IPS-11a (cell line): ENCODE measurements around the gene FIG4.

ENCODE experiments used
- H3K4me3 ChIP-seq: one replicate; pipeline ENCODE4 v1.5.1; 2013; ENCODE audit warnings: low read depth, low read length, control low read depth

Gene FIG4

DNA sequence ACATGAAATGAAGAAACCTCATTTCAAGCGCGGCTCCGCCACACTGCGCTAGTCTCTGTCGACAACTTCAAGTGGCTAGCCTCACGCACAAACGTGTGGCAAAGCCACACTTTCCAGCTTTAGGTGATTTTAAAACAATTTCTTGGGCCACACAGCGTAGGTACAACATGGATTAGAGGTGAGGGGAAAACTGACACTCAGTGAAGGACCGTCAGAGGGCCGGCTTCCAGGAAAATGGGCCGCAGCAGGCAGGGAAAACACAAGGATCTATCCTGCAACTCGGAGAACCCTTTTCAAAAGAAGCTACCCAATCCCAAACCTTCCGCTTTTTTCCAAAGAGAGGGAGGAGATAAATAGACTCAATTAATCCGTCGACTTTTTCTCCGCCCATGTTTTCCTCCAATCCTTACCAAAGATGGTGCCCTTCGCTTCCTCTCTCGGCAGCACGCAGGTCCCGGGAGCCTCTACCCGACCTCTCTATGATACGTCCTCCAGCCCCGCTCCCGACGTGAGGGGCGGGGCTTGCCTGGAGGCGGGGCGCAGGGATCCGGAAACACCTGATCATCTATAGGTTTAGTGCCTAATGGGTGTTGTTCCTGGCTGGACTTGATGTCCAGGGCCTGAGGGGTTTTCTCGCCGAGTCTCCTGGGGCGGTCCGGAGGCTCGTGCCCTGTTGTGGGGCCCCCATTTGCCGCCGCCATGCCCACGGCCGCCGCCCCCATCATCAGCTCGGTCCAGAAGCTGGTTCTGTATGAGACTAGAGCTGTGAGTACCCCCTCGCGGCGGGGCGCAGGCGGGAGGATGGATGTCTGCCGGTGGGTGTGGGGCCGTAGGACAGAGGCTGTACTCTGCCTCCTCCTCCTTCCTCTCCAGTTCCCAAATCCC, at the start of gene FIG4, which contains the start of gene AK9:
Gene FIG4, plus strand, starts transcription at position 560 of the 885 bp plus-strand sequence. Its CDS starts 140 bp downstream, at position 700.
Gene AK9, minus strand, starts transcription at position 466 of the 885 bp plus-strand sequence. CDS start 15,457 bp downstream, outside the sequence.
- H3K4me3 ChIP-seq, result peak within 1 kb of the TSS; percentile 82

DNA sequence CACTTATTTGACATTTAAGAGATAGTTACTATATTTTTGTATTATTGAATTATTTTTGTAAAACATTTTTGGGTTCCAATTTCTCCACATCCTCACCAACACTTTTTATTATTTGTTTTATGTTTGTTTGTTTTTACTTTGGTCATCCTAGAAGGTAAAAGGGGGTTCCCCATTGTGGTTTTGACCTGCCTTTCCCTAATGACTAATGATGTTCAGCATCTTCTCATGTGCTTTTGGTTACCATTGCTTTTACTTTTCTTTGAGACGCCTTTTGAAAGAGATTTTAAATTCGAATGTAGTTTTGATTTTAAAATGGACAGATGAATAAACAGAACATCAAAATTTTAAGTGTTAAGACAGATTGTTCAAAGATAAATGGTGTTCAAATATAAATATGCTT, 47.0 kb upstream of the FIG4 start:
- H3K4me3 ChIP-seq, result no peak overlapping the region

DNA sequence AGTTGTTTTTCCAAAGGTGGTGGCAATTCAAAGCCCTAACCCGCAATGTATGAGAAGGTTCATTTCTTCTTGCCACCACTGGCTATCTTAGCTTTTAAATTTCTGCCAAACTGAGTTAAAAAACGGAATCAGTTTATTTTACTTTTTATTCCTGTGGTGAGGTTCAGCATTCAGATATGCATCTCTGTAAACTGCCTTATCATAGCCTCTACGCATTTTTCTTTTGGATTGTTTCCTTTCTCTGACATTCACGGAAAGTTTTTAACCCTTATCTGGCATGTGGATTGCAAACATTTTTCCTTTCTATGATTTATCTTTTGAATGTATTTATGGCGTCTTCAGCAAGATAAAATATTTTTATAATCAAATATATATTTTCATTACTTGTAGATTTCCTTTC, 37.8 kb upstream of the FIG4 start:
- no peak overlapping the region for H3K4me3 ChIP-seq

DNA sequence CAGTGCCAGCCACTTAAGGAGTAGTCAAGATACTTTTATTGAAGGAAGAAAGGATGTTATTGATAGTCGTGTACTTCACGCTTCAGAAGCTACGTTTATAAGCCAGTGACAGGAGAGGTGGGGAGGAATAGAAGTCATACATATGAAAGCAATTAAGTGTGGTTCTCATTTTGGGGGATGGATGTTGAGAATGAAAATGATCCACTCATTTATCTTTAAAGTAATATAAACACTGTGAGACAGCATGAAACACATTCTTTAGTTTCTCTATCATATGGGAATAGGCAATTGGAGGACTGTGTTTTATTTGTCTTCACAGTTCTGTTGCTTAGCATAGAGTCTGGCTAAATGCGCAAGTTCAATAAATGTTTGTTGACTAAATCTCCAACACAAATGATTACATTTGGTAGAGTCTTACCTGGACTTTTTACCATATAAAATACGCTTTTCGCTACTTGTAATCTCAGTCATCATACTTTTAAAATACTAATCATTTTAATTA, 35.3 kb upstream of the FIG4 start:
- no peak overlapping the region for H3K4me3 ChIP-seq

DNA sequence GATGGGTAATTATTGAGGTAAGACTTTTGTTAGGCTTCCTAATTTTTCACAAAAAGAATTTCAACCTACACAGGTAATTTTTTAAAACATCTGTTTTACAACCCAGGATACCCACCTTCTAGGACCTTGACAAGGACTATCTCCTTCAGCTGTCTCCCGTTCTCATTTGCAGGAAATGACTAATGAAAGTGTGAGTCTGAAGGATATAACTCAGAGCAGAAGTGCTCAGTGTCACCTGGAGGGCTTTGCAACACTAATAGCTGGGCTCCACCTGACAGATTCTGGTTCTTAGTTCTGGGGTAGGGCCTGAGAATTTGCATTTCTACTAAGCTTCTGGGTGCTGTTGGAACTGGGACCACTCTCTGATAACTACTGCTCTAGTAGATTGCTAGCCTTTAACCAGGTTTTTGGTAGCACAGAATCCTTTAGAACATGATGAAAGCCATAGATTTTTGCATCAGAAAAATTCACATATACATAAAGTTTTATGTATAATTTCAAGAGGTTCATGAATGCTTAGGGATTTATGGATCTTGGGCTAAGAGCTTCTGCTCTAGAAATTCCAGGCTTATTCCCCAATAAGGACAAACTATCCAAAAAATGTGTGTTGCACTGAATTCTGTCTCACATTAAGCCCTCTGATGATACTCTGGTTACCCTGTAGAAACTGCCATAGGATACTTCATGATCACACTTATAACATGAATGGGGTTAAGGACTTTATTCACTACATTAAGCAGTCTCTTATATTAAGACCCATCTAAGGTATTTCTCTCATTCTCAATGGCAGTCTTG, 30.4 kb upstream of the FIG4 start:
- H3K4me3 ChIP-seq, result no peak overlapping the region

DNA sequence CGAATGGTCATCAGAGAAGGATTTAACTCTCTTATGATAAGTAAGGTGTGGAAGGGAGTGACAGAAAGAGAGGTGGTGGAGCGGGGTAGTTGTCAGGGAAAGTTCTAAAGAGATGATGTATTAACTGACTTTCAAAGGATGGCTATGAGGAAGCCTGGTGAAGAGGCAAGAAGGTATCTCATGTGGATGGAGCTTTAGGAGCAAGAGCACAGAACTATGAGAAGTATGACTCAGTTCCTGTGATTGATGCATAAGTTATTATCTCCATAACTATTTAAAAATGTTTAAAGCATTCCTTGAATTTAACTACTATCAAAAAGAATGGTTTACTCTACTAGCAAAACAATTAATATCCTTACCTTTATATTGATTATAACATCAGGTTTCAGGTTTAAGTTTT, 28.9 kb upstream of the FIG4 start:
- H3K4me3 ChIP-seq, result no peak overlapping the region

DNA sequence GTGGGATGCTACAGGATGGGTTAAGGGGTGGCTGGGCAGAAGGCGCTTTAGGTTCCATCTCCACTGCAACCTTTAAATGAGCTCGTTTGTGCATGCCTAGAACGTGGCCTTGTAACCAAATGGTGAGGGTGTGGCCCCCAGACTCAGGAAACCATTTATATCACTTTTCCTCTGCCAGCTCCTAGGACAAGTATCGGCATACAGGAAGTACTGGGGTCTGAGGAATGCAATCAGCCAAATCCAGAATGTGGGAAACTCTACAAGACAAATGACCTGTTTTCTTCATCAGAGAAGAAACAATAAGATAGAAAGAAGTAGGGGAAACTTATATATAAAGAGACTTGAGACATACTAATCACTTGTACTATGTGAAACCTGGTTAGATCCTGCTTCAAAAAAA, 21.3 kb upstream of the FIG4 start:
- H3K4me3 ChIP-seq, result no peak overlapping the region

DNA sequence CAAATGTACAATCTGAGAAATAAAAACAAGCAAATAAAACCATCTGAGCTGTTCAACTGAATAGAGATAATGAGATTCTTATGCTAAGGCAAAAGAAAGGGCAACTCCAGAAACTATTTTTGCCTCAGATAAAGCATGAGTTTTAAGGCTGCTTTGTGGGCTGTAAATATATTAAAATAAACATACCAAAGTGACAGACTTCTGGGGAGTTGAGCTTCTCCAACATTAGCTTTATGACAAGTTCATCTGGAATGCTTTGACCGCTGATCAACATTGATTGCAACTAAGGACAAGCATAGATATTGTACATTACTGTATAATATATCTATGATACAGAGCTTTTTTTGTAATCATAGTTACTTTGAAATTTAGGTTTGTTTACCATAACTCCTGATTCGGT, 19.4 kb upstream of the FIG4 start:
- no peak overlapping the region for H3K4me3 ChIP-seq

DNA sequence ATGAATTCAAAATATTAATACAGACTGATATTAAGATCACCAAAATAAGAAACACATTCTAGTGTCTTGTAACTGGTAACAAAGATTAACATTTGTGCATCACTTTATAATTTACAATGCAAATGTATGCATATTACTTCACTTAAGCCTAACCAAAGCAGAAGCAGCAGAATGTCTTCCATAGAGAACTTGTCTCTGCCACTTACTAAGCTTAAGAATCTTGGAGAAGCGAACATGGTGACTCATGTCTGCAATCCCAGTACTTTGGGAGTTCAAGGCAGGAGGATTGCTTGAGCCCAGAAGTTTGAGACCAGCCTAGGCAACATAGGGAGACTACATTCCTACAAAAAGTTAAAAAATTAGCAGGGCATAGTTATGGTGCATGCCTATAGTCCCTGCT, 18.9 kb upstream of the FIG4 start:
- no peak overlapping the region for H3K4me3 ChIP-seq

DNA sequence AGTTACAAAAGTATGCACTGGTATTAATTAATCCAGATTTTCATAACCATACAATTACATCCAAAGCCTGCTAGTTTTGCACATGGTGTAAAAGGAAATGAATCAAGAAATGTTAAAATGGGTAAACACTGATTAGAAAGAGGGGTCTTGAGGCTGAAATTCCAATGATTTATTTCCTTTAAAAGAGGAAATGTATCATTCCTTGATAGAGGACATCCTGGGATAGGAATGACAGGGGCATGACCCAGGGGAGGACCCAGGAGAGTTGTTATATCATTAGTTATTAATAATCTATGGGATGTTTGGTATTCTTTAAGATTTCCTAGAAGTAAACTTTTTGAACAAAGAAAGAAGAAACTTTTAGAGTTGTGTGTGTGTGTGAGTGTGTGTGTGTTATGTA, 18.3 kb upstream of the FIG4 start:
- no peak overlapping the region for H3K4me3 ChIP-seq

DNA sequence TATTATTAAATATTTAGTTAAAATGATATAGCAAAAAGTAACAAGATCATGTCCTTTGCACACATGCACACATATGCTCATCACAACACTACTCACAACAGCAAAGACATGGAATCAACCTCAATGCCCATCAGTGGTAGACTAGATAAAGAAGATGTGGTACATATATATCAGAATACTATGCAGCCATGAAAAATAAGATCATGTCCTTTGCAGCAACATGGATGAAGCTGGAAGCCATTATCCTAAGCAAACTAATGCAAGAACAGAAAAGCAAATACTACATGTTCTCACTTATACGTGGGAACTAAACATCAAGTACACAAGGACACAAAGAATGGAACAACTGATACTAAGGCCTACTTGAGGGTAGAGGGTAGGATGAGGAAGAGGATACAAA, 14.4 kb upstream of the FIG4 start:
- no peak overlapping the region for H3K4me3 ChIP-seq

DNA sequence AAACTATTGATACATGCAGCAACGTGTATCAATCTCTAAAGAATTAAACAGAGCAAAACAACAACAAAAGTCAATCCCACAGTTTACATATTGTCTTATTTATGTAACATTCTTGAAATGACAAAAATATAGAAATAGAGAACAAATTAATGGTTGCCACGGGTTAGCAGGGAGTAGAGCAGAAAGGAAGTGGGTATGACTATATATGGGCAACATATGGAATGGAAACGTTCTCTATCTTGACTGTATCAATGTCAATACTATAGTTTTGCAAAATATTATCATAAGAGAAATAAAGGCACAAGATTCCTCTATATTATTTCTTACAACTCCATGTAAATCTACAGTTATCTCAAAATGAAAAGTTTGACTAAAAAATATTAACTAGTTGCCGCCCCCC, 12.9 kb upstream of the FIG4 start:
- no peak overlapping the region for H3K4me3 ChIP-seq

DNA sequence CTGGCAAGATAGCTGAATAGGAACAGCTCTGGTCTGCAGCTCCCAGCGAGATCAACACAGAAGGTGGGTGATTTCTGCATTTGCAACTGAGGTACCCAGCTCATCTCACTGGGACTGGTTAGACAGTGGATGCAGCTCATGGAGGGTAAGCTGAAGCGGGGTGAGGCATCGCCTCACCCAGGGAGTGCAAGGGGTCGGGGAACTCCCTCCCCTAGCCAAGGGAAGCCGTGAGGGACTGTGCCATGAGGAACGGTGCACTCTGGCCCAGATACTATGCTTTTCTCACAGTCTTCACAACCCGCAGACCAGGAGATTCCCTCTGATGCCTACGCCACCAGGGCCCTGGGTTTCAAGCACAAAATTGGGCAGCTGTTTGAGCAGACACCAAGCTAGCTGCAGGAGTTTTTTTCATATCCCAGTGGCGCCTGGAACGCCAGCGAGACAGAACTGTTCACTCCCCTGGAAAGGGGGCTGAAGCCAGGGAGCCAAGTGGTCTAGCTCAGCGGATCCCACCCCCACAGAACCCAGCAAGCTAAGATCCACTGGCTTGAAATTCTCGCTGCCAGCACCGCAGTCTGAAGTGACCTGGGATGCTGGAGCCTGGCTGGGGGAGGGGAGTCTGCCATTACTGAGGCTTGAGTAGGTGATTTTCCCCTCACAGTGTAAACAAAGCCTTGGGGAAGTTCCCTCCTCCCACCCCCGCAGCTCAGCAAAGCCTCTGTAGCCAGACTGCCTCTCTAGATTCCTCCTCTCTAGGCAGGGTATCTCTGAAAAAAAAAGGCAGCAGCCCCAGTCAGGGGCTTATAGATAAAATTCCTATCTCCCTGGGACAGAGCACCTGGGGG, 12.2 kb upstream of the FIG4 start:
- peak overlapping the region; percentile 4 for H3K4me3 ChIP-seq

DNA sequence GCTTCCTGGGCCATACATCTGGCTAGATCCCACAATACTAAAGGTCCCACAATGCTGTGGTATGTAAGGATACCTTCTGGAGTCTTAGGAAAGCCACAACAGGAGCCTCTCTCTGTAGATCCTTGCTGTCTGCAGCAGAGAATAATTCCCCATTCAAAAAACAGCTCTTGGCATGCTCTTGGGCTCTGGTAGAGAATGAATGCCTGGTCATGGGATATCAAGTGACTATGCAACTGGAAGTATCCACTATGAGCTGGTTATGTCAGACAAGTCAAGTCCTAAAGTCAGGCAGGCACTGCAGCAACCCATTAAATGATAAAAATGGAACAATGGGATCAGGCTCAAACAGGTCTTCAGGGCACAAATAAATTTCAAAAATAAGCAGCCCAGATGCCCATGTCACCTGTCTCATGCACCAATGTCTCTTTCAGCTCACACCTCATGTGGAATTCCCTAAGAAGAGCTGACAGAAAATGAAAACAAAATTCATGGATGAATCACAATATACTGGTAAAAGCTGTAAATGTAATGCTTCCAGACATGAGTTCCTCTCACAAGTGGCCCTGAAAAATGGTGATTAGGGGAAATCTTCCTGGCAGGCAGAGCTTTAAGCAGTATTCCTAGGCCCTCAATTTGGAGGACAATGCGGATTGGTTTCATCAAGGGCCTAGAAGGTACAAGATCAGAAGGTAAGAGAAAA, 4.4 kb upstream of the FIG4 start:
- H3K4me3 ChIP-seq, result no peak overlapping the region

DNA sequence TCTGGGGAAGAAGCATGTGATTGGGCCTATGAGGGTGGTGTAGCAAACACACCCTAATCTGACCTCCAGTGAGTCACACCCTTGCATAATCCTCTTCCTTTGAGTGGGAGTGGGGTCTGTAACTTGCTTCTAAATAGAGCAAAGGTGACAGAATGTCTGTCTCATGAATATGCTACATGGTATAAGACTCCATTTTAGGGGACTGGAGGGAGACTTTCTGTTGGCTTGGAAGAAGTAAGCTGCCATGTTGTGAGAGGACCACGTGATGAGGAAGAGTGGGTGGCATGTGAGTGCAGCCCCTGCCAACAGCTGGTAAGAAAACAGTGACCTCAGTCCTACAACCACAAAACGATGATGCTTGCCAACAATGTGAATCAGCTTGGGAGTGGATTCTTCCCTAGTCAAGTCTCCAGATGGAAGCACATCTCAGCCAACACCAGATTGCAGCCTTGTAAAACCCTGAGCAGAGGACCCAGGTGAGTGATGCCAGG, 3.8 kb upstream of the FIG4 start:
- H3K4me3 ChIP-seq, result no peak overlapping the region

DNA sequence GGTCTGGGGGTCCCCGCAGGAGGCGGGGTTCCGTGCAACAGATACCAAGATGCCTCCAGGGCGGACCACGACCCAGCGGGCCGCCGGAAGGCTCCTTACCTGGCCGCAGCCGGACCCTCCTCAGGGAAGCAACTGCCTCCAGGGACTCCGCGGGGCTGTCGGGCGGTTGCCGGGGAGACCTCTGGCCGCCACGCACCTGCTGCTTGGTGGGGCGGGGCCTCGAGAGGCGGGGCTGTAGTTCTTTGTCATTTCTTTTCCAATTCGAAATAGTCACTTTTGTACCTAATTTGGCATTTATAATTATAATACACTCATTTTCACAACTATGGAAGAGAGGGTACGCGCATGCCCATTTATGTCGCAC, 741 bp upstream of the FIG4 start:
- peak overlapping the region; percentile 82 for H3K4me3 ChIP-seq

DNA sequence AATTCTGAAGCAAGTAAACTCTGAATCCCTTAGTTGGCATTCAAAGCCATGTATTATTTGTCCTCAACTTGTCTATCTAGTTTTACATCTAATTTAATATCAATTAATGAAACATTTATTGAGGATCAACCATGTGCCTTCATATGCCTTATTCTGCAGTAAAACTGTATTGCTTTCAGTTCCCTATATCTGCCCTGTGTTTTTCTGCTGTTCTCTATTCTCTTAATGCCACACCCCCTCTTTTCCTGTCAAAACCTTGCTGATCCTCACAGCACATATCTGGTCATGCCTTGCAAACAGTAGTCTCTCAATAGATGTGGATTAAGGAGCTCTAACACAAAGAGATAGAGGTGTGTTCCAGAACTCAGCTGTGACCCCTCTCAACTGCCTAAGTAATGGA, 2.0 kb downstream of the FIG4 start:
- no peak overlapping the region for H3K4me3 ChIP-seq

DNA sequence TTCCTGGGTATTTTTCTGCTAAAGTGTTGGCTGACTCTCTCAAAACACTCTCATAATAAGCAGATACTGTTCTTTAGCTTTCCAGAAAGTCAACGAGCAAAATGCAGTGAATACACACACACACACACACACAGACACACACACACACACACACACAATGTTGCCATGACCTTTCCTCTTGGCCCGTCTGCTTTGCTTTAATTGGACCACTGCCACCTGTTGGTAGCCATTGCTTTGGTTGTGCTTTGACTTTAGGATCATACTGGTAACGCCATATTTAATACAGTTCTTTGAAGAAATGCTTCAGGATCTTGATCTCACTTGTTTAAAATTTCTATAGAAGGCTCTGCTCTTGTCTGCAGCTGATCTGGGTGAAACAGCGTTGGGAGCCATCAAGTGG, 4.4 kb downstream of the FIG4 start:
- H3K4me3 ChIP-seq, result no peak overlapping the region

DNA sequence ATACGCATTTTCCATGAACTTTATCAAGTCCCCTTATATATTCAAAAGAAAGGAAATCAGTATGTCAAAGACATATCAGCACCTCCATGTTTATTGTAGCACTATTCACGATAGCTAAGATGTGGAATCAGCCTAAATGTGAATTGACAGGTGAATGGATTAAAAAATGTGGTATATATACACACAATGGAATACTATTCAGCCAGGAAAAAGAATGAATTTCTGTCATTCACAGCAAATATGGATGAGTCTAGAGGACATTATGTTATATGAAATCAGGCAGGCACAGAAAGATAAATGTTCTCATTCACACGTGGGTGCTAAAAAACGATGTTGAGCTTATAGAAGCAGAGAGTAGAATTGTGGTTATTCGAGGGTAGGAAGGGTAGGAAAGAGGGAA, 5.3 kb downstream of the FIG4 start:
- H3K4me3 ChIP-seq, result no peak overlapping the region

DNA sequence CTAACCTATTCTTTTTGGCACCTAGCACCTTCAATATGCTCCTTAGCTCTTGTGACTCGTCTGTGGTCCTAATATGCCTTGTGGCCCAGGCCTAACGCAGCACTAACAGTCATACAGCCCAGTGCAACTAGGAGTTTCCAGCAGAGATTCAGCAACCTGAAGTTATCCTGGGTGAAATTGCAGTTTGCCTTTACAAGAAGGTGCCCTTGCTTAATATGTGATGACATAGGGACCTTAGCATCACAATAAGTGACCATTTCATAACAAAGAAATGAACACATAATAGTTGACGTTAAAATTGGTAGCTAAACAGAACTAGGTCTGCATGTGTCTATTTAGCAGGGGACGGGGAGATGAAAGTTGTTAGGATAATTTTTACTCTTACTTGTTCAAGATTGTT, 10.1 kb downstream of the FIG4 start:
- no peak overlapping the region for H3K4me3 ChIP-seq
